Activated T-helper 9 cell treated with anti-CD3 and anti-CD28 coated beads, Interleukin-2, amount 50 U/mL, for 16 hours (primary cell): ENCODE results near the gene TSPAN5.
"Not testable (repeated sequence)": the region's sequence is repeated elsewhere in the genome, so short reads cannot be mapped to it uniquely, and the experiment has no call there.

Experiments used
- DNase-seq: peaks from one replicate; pipeline ENCODE4 v3.0.0-alpha.2; 2020; ENCODE audit warnings: low read depth

Gene TSPAN5

GRCh38 chr4:98546910-98547594 is 111.4 kb downstream of the TSPAN5 start:
- DNase-seq = no peak

- no peak for DNase-seq
These were observed 113.5 kb downstream of the TSPAN5 start for GRCh38 chr4:98544818-98545414.

- no peak for DNase-seq
These were observed 114.1 kb downstream of the TSPAN5 start for GRCh38 chr4:98544141-98544817.

DNA sequence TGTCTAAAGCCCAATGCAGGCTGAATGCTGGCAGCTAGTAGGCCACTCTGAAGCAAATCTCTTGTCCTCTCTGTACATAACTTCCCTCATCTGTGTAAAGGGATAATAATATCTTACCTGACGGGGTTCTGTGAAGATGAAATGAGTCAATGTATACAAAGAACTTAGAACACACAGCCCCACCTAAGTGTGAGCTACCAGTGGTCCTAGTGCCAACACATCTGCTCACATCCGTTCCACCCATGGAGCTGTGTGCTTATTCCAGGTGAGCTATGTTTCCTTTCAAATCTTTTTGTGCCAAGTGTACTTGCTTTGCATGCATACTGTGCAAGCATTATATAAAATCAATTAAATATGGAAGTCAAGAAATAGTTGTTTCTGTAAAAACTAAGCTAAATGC is 116.4 kb downstream of the TSPAN5 start:
- no peak for DNase-seq

DNA sequence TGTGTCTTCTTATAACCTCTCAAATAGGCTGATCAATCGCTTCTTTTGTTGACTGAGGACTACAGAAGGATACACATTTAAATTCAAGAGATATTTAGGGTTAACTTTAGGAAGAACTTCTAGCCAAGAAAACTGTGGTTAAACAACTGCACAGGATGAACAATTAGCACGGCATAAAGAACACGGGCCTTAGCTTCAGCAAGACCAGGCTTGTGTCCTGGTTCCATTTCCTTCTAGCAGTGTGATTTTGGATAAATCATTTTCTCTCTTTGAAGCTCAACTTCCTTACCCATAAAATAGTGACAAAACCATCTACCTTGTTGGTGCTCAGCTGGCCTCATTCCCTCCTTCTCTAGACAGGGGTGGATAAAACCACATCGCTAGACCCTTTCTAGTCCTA is 117.6 kb downstream of the TSPAN5 start:
- DNase-seq = no peak

GRCh38 chr4:98539741-98540140 is 118.7 kb downstream of the TSPAN5 start:
- DNase-seq = no peak

- DNase-seq = no peak
These were observed 119.1 kb downstream of the TSPAN5 start for GRCh38 chr4:98539299-98539698.

DNA sequence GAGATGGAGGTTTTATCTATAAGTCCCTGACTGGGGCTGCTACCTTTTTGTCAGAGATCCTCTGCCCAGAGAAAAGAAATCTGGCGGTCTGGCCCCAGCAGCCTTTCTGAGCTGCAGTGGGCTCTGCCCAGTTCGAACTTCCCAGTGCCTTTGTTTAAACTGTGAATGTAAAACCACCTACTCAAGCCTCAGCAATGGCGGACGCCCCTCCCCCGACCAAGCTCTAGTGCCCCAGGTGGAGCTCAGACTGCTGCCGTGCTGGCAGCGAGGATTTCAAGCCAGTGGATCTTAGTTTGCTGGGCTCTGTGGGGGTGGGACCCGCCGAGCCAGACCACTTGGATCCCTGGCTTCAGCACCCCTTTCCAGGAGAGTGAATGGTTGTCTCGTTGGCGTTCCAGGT is 121.8 kb downstream of the TSPAN5 start:
- DNase-seq = no peak

DNA sequence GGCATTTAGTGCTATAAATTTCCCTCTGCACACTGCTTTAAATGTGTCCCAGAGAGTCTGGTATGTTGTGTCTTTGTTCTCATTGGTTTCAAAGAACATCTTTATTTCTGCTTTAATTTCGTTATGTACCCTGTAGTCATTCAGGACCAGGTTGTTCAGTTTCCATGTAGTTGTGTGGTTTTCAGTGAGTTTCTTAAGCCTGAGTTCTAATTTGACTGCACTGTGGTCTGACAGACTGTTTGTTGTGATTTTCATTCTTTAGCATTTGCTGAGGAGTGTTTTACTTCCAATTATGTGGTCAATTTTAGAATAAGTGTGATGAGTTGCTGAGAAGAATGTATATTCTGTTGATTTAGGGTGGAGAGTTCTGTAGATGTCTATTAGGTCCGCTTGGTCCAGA is 124.3 kb downstream of the TSPAN5 start:
- DNase-seq = not testable (repeated sequence)

DNA sequence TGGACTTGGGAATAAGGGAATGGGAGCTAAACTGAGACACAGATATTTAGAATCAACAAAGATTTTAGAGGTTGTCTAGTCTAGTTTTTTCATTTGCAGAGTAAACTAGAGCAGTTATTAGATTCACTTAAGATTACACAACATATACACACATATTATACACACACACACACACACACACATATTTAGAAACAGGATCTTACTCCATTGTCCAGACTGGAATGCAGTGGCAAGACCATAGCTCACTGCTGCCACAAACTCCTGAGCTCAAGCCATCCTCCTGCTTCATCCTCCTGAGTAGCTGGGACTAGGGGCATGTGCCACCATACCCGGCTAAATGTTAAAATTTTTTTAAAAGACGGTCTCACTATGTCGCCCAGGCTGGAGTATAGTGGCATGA is 127.8 kb downstream of the TSPAN5 start:
- no peak for DNase-seq

GRCh38 chr4:98529970-98530569 is 128.3 kb downstream of the TSPAN5 start:
- DNase-seq = no peak

- DNase-seq = no peak
These were observed 129.5 kb downstream of the TSPAN5 start for GRCh38 chr4:98528882-98529281.

DNA sequence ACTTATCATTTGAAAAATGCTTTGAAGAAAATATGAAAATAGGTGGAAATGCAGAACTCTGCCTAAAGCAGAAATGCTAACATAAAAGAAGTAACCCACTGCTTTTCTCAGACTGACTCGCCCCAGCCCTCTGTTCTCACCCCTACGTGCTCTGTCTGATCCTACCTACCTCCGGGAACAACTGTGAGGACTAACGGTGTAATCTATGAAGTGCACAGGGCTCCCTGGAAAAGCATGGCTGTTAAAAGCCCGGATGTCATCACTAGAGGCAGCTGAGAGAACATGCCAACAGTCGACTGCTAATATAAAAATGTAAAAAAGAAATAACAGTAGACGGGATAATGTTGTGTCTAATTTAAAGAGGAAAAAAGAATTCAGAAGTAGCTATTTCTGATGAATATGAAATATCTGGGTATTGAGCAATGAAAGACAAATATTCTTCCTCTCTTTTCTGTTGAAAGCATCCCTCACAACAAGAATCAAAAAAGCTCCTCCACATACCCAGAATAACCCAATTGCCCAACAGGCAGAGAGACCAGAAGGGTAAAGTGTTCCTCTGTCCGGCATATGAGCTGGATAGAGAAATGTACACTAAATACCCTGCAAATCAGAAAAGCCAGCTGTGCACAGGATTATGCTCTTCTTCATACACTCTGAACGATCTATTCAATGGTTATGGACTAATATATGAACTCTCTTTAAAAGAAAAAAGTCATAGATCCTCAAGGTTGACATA is 130.7 kb downstream of the TSPAN5 start:
- no peak for DNase-seq

GRCh38 chr4:98524230-98524629 is 134.2 kb downstream of the TSPAN5 start:
- DNase-seq = no peak

DNA sequence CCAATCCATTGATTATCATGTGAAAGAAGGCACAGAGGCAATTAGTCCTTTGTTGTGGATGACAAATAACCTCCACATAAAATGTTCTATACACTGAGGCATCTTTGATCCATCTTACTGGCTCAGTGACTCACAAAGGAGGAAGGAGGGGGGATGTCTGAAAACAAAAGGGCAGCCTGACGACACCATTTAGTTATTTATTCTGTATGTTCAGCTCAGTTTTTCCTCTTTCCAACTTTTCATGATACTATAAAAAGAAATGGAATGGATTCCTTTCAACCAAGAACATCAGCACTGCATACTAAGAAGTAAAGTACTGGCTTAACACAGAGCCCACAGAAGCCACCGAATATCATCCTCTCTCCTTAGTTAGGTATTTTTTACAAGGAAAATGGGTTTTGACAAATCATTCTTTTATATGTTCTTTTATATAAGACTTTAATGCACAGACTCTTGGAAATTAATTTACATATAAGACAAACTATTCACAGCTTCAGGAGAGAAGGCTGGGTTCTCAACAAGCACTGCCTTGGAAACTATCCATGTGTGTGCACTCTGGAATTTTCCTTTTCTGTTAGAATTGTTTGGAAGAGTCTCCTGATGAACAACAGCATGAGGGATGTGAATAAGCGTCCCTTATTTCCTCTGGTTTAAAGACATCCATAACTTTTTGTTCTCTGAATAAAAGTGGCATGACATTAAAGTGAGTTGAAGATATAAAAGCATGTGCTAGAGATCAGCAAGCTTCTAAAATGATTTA is 135.6 kb downstream of the TSPAN5 start:
- DNase-seq = no peak

GRCh38 chr4:98522062-98522461 is 136.3 kb downstream of the TSPAN5 start:
- DNase-seq = no peak

- no peak for DNase-seq
These were observed 136.9 kb downstream of the TSPAN5 start for GRCh38 chr4:98521486-98521885.

GRCh38 chr4:98519268-98519977 is 139.0 kb downstream of the TSPAN5 start:
- DNase-seq = no peak

DNA sequence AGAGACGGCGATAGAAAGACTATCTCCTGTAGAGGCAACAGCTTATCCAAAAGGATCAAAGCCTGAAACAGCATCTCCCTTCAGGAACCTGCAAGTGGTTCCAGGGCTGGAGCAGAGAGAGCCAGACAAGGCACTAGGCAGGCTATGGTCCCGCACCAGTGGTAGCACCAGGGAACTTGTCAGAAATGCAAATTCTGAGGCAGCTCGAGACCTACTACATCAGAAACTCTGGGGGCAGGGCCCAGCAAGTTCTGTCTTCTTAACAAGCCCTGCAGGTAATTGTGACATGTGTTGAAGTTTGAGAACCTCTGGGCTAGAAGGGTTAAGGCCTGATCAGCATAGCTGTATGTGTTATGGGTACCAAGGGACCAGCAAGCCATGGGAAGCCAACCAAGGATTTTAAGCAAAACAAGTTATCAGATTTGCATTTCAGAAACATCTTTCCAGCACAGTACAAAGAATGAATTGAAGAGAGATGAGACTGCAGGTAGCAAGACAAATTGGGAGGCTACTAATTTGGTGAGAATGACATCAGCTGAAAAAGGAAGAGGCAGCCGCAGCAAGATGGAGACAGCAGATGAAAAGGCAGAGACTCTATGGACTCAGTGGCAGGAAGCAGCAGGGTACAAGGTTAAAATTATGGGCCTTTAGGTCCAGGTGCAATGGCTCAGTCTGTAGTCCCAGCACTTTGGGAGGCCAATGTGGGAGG is 139.7 kb downstream of the TSPAN5 start:
- no peak for DNase-seq
